K562 (cell line): ENCODE data around the gene CDC42EP2. TPM values are rescaled to one million over a fixed set of nuclear protein-coding genes. Genes with fewer than 3 reads are reported as not detected.
A peak's percentile ranks its signal among the peaks of the same experiment; 100 is the strongest.

Experiments used
- C11orf30 ChIP-seq: fragments of 450-650 bp; IDR thresholded peaks from 2 replicates; pipeline ENCODE4 v1.6.1; 2016; ENCODE audit warnings: low read depth, mild to moderate bottlenecking
- CREM ChIP-seq: IDR thresholded peaks from 2 replicates; pipeline ENCODE4 v1.6.1; 2014; ENCODE audit warnings: antibody characterized with exemption, low read depth
- E2F3 ChIP-seq: fragments of 250-450 bp; sonication (Bioruptor Pico); IDR thresholded peaks from 2 replicates; pipeline ENCODE4 v1.4.0; 2020; ENCODE audit warnings: mild to moderate bottlenecking
- E2F6 ChIP-seq, 2 experiments: IDR thresholded peaks; 2 replicates each; pipeline ENCODE4 v1.6.1; 2011; ENCODE audit warnings: borderline replicate concordance in 1 of 2, control low read depth in 1 of 2, low read depth in 1 of 2, low read length in 1 of 2, mild to moderate bottlenecking in 1 of 2, mixed read lengths in 1 of 2, moderate library complexity in 1 of 2; ENCODE audit not compliant: insufficient read depth in 1 of 2, insufficient read length in 1 of 2, poor library complexity in 1 of 2, severe bottlenecking in 1 of 2; ENCODE audit errors: extremely low read depth in 1 of 2
- GATA2 ChIP-seq: sonication (generic); formaldehyde crosslinking; IDR thresholded peaks from 2 replicates; pipeline ENCODE4 v1.4.0; 2020; ENCODE audit warnings: mild to moderate bottlenecking, missing genetic modification reagents
- ILK ChIP-seq: fragments of 450-650 bp; IDR thresholded peaks from 2 replicates; pipeline ENCODE4 v1.6.1; 2016; ENCODE audit warnings: missing genetic modification characterization, low read depth, mild to moderate bottlenecking, missing compliant biosample characterization, moderate library complexity, borderline replicate concordance
- KDM2B ChIP-seq: fragments of 250-450 bp; sonication (Bioruptor Pico); IDR thresholded peaks from 2 replicates; pipeline ENCODE4 v1.8.0; 2021; ENCODE audit warnings: mild to moderate bottlenecking, moderate library complexity
- MBD2 ChIP-seq: sonication (generic); IDR thresholded peaks from 2 replicates; pipeline ENCODE4 v1.6.1; 2016; ENCODE audit warnings: low read depth, borderline replicate concordance
- MYC ChIP-seq, 2 experiments: fragments of 250-450 bp in 1 of 2; sonication (Bioruptor Pico) in 1 of 2; IDR thresholded peaks; 2 replicates each; pipeline versions ENCODE4 v1.5.1 to v1.6.1; 2012 to 2021; ENCODE audit warnings: low read depth in 2 of 2, borderline replicate concordance in 1 of 2, improper control_type of control experiment in 1 of 2, low read length in 1 of 2, mild to moderate bottlenecking in 1 of 2, moderate library complexity in 1 of 2
- NUFIP1 ChIP-seq: fragments of 450-650 bp; IDR thresholded peaks from 2 replicates; pipeline ENCODE4 v1.6.1; 2018; ENCODE audit not compliant: partially characterized antibody
- PTBP1 ChIP-seq: fragments of 200-400 bp; formaldehyde crosslinking; IDR thresholded peaks from 2 replicates; pipeline ENCODE4 v1.6.1; 2017; ENCODE audit warnings: low read depth, low read length
- SFPQ ChIP-seq: fragments of 200-400 bp; formaldehyde crosslinking; IDR thresholded peaks from 2 replicates; pipeline ENCODE4 v1.6.1; 2017; ENCODE audit warnings: mild to moderate bottlenecking, low read depth, low read length, moderate library complexity
- TGIF2 ChIP-seq: sonication (generic); formaldehyde crosslinking; IDR thresholded peaks from 2 replicates; pipeline ENCODE4 v1.8.1; 2022; ENCODE audit warnings: mild to moderate bottlenecking, missing genetic modification reagents, moderate library complexity
- ZNF212 ChIP-seq: fragments of 450-650 bp; formaldehyde crosslinking; IDR thresholded peaks from 2 replicates; pipeline ENCODE4 v1.4.0; 2020; ENCODE audit warnings: mild to moderate bottlenecking
- ZNF24 ChIP-seq: fragments of 450-650 bp; IDR thresholded peaks from 2 replicates; pipeline ENCODE4 v1.6.1; 2016
- ZNF655 ChIP-seq: fragments of 250-450 bp; sonication (Bioruptor Pico); IDR thresholded peaks from 2 replicates; pipeline ENCODE4 v1.5.0; 2021
- polyA plus RNA-seq, 8 experiments: library from polyadenylated mRNA; depleted of rRNA in 4 of 8; stranded (reverse) in 5 of 8; unstranded in 3 of 8; fragments of >200 nt; fragmentation: Nextera tagmentation in 2 of 8; fragmentation: Illumina TruSeq in 1 of 8; extraction: Ambion mirVana in 2 of 8; extraction: Trizol in 1 of 8; gene quantifications; 2 replicates each; pipeline versions ENCODE4 v1.2.1 to v1.2.3, GENCODE V29; 2011 to 2014; ENCODE audit warnings: inconsistent platforms in 1 of 8, missing spikeins in 1 of 8
- total RNA-seq, 7 experiments: library from RNA; depleted of rRNA in 6 of 7; stranded (reverse); fragments of >200 nt in 6 of 7; fragmentation: Illumina TruSeq in 2 of 7; extraction: Trizol in 2 of 7; gene quantifications; 2 replicates each; pipeline versions ENCODE4 v1.2.1 to v1.2.3, GENCODE V29; 2011 to 2021; ENCODE audit warnings: low replicate concordance in 1 of 7
- TF ChIP-seq, protein P1 (sequence below): fragments of 450-650 bp; formaldehyde crosslinking; IDR thresholded peaks from 2 replicates; pipeline ENCODE4 v1.4.0; 2022; ENCODE audit warnings: missing genetic modification characterization
- TF ChIP-seq, protein P2 (sequence below): fragments of 450-650 bp; IDR thresholded peaks from 2 replicates; pipeline ENCODE4 v1.6.1; 2017; ENCODE audit warnings: antibody characterized with exemption
- TF ChIP-seq, protein P3 (sequence below): IDR thresholded peaks from 2 replicates; pipeline ENCODE4 v1.6.1; 2014; ENCODE audit warnings: antibody characterized with exemption

CDC42EP2 gene
- total and polyA plus RNA-seq, 9 of the 15 experiments (the other 6 are each of a cell fraction or from before 2014, with no cell fraction given): 0.27 to 3.5 (median 0.83) TPM; not detected in 1

- TF ChIP-seq, protein P1, sequence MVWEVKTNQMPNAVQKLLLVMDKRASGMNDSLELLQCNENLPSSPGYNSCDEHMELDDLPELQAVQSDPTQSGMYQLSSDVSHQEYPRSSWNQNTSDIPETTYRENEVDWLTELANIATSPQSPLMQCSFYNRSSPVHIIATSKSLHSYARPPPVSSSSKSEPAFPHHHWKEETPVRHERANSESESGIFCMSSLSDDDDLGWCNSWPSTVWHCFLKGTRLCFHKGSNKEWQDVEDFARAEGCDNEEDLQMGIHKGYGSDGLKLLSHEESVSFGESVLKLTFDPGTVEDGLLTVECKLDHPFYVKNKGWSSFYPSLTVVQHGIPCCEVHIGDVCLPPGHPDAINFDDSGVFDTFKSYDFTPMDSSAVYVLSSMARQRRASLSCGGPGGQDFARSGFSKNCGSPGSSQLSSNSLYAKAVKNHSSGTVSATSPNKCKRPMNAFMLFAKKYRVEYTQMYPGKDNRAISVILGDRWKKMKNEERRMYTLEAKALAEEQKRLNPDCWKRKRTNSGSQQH: no peak
- TF ChIP-seq SFPQ: no peak
- TF ChIP-seq PTBP1: no peak
- TF ChIP-seq, protein P2, sequence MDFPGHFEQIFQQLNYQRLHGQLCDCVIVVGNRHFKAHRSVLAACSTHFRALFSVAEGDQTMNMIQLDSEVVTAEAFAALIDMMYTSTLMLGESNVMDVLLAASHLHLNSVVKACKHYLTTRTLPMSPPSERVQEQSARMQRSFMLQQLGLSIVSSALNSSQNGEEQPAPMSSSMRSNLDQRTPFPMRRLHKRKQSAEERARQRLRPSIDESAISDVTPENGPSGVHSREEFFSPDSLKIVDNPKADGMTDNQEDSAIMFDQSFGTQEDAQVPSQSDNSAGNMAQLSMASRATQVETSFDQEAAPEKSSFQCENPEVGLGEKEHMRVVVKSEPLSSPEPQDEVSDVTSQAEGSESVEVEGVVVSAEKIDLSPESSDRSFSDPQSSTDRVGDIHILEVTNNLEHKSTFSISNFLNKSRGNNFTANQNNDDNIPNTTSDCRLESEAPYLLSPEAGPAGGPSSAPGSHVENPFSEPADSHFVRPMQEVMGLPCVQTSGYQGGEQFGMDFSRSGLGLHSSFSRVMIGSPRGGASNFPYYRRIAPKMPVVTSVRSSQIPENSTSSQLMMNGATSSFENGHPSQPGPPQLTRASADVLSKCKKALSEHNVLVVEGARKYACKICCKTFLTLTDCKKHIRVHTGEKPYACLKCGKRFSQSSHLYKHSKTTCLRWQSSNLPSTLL: no peak
- no peak for TF ChIP-seq KDM2B
- no peak for TF ChIP-seq TGIF2
- TF ChIP-seq, protein P3, sequence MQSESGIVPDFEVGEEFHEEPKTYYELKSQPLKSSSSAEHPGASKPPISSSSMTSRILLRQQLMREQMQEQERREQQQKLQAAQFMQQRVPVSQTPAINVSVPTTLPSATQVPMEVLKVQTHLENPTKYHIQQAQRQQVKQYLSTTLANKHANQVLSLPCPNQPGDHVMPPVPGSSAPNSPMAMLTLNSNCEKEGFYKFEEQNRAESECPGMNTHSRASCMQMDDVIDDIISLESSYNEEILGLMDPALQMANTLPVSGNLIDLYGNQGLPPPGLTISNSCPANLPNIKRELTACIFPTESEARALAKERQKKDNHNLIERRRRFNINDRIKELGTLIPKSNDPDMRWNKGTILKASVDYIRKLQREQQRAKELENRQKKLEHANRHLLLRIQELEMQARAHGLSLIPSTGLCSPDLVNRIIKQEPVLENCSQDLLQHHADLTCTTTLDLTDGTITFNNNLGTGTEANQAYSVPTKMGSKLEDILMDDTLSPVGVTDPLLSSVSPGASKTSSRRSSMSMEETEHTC: no peak
- no peak for TF ChIP-seq ZNF212 (CRISPR knock-in tag)
- TF ChIP-seq CREM: no peak
- TF ChIP-seq ILK: no peak
- no peak for TF ChIP-seq GATA2
- TF ChIP-seq E2F6 (IDR thresholded peaks at IDR 0.05; ENCODE audit: borderline replicate concordance in 1 of 2, extremely low read depth in 1 of 2, insufficient read depth in 1 of 2, insufficient read length in 1 of 2, low read depth in 1 of 2, low read length in 1 of 2, poor library complexity in 1 of 2, severe bottlenecking in 1 of 2): no peak
- TF ChIP-seq MYC (IDR thresholded peaks at IDR 0.05; ENCODE audit: low read depth, low read length): peak; percentile 21; the same call in 1 of the 2 replicates
- TF ChIP-seq MYC (CRISPR knock-in tag; IDR thresholded peaks at IDR 0.05; ENCODE audit: borderline replicate concordance, low read depth): no peak
- TF ChIP-seq ZNF24: no peak
- no peak for TF ChIP-seq E2F3
- no peak for TF ChIP-seq MBD2
- no peak for TF ChIP-seq C11orf30
- no peak for TF ChIP-seq ZNF655 (CRISPR knock-in tag)
- no peak for TF ChIP-seq NUFIP1
These were observed 51.7 kb downstream of the CDC42EP2 start (continued) for GRCh38 chr11:65366340-65366773.
